ENCODE results near the gene RPS3A. TPM values are rescaled to one million over a fixed set of nuclear protein-coding genes. Genes with fewer than 3 reads are reported as not detected.

RPS3A gene
- total RNA-seq = 2,726 and 4,108 TPM in 2 replicates

GRCh38 chr4:151099229-151099975 lies at the start of gene RPS3A:
TSS of gene RPS3A (plus strand) at chr4:151099628. CDS start at chr4:151099653, 25 bp downstream.

Other genes with a start within 250 kb of the RPS3A start
- 53.3 and 55.0 TPM in 2 replicates for gene LRBA, start 84.3 kb upstream of the RPS3A start, total RNA-seq
- gene PRSS48, start 177.5 kb downstream of the RPS3A start, total RNA-seq = not detected in 2 replicates
- 22.7 and 26.4 TPM in 2 replicates for gene SH3D19, start 226.0 kb downstream of the RPS3A start, total RNA-seq

Measured in epithelial cell of umbilical artery (primary cell).